Upper lobe of left lung (tissue), 4 donors: ENCODE results near the gene KRTAP9-4.
"Not testable (repeated sequence)": the region's sequence is repeated elsewhere in the genome, so short reads cannot be mapped to it uniquely, and the experiment has no call there.

Source experiments
- CTCF ChIP-seq, 6 experiments: fragments of 450-650 bp in 4 of 6; fragments of 200-600 bp in 2 of 6; sonication (generic) in 2 of 6; IDR thresholded peaks; one replicate each; pipeline ENCODE4 v1.5.1; 2016 to 2019; ENCODE audit warnings: antibody characterized with exemption in 6 of 6
- POLR2AphosphoS5 ChIP-seq, 2 donors: sonication (generic); formaldehyde crosslinking; IDR thresholded peaks; one replicate each; pipeline ENCODE4 v1.5.1; 2017; ENCODE audit warnings: antibody characterized with exemption in 2 of 2

GRCh38 chr17:41226598-41227095 lies 22.8 kb upstream of the KRTAP9-4 start, which contains the start of gene KRTAP9-2:
- not testable (repeated sequence) for TF ChIP-seq CTCF, POLR2AphosphoS5 (IDR thresholded peaks at IDR 0.05)
